ENCODE results near the gene C19orf33.
"Not testable (repeated sequence)": the region's sequence is repeated elsewhere in the genome, so short reads cannot be mapped to it uniquely, and the experiment has no call there.

C19orf33 gene

GRCh38 chr19:38337360-38337653 is 33.3 kb downstream of the C19orf33 start:
- no peak for DNase-seq (ENCODE audit: low read depth in 2 of 2)

GRCh38 chr19:38339011-38339410 is 35.0 kb downstream of the C19orf33 start:
- not testable (repeated sequence) for DNase-seq (ENCODE audit: low read depth in 2 of 2)

- no peak for DNase-seq (ENCODE audit: low read depth in 2 of 2)
Measured at GRCh38 chr19:38340927-38341326, 36.9 kb downstream of the C19orf33 start.

GRCh38 chr19:38346837-38347236 is 42.8 kb downstream of the C19orf33 start:
- DNase-seq (ENCODE audit: low read depth in 2 of 2): no peak

- DNase-seq (ENCODE audit: low read depth in 2 of 2): no peak
Measured at GRCh38 chr19:38350883-38351282, 46.8 kb downstream of the C19orf33 start.

- no peak for DNase-seq (ENCODE audit: low read depth in 2 of 2)
Measured at GRCh38 chr19:38351865-38352395, 47.9 kb downstream of the C19orf33 start.

GRCh38 chr19:38352611-38353010 is 48.6 kb downstream of the C19orf33 start:
- DNase-seq (ENCODE audit: low read depth in 2 of 2): no peak
